HTR-8/SVneo (cell line): ENCODE measurements around the gene ZC3H18.

Experiments used
- DNase-seq: peaks from one replicate; pipeline ENCODE4 v3.0.0; 2011; ENCODE audit warnings: low spot score, mixed read lengths; ENCODE audit not compliant: insufficient read length
- FAIRE-seq: peaks from 2 replicates; lab custom pipeline; 2011; peaks lifted over from hg19 to GRCh38; lab: Jason Lieb, UNC

Gene ZC3H18

DNA sequence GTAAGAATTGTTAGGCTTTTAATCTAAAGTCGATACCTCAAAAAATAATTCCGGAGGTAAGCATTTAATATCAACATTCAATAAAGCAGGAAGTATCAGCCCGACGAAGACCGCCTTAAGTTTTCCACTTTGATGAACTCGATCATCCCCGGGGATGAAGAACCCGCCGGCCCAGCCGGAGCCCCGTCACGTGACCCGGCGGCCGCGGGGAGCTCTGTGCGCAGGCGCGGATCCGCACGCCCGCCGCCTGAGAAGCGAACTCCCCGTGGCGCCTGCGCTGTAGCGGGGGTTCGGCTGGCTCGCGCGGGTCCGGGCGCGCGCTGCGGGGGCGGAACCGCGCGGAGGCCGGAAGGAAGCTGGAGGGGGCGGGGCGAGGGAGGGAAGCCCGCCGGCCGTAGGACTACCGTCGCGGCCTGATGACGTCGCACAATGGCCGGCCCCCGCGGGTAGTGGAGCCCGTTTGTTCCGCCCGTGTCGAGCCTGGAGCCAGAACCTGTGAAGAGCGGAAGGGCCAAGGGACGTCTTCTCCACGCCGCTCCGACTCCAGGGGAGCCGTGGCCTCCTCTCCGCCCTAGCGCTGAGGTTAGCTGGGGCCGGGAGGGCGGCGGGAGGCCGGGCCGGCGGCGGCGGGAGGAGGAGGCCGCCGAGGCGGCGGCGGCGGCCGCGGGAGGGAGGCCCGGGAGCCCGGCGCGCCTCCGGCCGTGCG lies at the start of gene ZC3H18:
Gene ZC3H18 (plus strand): TSS at position 419 of the 706 bp plus-strand sequence. CDS start 6,721 bp downstream, outside the sequence.
- peak; percentile 98 for FAIRE-seq
- peak; percentile 100 for DNase-seq

DNA sequence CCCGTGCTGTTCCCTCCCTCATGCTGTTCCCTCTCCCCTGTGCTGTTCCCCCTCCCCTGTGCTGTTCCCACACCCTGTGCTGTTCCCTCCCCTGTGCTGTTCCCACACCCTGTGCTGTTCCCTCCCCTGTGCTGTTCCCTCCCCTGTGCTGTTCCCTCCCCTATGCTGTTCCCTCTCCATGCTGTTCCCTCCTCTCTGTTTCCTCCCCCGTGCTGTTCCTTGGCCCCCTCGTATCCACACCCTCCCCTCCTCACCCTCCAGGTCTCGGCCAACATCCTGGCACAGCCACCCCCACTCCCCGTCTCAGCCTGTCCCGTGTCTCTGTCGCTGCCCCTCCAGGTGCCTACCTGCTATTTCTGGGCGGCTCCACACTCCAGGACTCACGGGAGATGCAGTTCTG lies 48.5 kb upstream of the ZC3H18 start:
- no peak for DNase-seq
- peak; percentile 23 for FAIRE-seq

DNA sequence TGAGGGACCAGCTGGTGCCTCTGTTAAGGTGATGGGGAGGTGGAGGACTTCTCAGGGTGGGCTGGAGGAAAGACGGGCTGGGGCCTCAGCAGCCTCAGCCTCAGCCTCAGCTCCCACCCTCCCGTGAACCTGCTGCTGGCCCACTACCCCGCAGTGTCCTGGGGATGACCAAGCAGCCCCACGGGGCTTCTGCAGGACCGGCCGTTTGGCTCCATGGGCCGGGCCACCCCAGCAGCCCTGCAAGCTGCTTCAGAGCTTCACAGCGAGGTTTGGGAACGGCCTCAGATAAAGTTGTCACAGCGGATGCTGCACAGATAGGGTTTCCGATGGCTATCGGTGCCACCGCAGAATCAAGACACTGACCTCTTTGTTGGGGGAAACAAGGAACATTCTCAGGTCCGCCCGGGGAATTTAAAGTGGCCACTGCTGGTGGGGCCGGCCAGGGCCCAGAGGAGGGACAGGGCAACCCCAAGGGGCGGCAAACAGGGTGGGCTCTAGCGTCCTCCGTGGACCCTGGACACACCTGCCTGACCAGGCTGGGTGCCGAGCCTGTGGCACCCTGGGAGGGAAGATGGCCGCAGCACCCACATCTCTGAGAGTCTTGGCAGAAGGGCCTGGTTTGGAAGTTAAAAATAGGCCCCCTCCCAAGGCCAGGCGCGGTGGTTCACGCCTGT lies 47.8 kb upstream of the ZC3H18 start:
- DNase-seq (no peak), FAIRE-seq (no peak)

DNA sequence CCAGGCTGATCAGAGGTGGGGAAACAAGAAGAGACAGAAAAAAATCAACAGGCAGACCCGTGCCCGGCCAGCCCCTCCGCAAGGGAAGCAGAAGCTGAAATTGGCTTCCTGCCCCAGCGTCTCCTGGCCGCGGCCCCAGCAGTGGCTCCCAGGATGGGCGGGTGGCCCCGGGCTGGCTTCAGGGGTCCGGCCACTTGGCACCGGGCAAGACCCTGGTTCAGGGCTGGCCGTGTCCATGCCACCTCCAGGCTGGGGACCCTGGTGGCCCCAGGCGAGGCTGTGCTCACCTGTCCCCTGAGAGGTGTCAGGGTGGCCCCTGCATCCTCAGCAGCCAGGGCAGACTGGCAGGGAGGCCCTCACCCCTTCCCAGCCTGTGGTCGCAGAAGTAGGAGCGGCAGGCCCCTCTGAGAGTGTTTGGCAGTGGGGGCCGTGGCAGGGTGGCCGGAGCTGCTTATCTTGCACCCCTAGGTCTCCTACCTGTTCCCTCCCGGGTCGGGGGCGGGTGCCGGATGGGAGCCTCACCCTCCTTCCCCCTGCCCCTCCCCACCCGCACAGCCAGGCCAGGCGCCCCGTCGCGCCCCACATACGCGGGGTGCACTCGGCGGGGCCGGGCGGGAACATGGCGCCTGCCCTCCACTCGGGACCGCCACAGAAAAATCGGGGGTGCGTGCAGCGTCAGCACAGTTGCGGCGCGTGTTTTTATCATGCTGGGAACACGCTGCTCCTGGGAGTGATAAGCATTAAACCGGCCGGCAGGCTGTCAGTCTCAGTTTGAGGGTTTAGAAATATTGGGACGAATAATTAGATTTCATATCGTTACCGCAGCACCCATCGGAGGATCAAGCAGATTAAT lies 46.7 kb upstream of the ZC3H18 start:
- DNase-seq (no peak), FAIRE-seq (no peak)

DNA sequence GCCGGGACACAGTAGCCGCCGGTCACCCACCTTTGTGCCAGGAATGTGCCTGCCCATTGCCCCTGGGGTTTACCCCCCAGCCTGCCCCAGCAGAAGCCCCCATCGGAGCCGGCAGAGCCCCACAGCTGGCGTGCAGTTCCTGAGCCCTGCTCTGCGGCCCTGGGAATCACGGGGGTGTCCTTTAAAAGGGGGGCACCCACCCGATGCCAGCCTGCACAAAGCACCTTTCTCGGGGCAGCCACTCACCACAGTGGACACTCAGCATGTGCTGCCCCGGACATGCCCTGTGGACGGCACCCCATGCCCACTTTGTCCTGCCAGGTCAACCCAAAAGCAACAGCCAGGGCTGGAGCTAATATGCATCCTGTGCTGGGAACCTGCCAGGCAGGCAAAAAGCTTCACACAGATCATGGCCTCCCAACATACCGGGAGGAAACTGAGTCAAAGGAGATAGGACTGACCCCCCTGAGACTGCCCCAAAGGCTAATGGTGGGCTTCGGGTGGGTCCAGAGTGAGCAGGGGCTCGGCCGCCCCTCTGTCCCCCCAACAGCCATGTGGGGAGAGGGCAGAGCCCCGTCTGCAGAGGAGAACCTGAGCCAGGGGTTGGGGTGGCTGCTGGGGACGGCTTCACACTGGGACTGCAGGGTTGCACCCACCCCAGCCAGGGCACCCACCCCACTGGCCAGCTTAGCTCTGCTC lies 45.8 kb upstream of the ZC3H18 start:
- DNase-seq (no peak), FAIRE-seq (no peak)

DNA sequence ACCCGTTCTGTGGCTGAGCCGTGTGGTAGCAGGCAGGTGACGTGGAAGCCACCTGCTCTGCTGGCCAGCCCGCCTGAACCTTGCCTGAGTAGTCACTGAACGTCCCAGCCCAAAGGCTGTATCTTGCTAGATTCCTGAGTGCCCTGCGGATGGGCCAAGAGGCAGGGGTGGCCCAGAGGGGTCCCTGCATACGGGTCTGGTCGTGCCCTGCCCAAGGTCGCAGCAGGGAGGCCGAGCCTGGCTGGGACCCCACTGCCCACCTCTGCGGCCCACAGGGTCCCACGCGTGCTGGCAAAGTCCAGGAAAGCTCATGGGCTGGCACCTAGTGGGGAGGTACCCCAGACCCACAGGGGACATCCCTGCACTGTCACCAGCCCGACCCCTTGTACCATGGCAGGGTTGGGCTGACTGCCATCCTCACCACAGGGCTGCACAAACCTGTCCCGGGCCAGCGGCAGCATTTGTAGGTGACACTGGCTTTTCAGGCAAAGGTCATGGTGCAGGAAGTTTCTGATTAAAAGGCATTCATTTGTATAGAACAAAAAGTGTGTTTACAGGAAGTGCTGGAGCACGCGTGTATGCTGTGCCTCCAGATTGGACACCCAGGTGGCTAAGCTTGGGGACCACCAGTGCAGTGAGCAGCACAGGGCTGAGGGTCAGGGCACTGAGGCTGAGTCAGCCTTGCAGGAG lies 45.1 kb upstream of the ZC3H18 start:
- FAIRE-seq (no peak), DNase-seq (no peak)

DNA sequence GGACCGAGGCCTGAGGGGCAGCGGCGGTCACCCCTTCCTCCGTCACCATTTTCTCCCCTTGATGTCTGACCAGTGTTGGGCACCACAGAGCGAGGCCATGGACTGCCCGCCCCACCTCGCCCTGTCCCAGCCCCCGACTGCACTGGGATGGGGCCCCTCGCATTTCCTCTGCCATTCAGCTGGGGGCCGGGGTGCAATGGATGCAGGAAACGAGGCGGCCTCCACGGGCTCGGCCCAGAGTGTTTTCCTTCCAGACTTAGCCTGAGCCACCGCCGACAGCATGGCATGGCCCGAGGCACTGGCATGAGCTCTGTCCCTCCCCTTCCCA lies 44.6 kb upstream of the ZC3H18 start:
- FAIRE-seq (no peak), DNase-seq (no peak)

DNA sequence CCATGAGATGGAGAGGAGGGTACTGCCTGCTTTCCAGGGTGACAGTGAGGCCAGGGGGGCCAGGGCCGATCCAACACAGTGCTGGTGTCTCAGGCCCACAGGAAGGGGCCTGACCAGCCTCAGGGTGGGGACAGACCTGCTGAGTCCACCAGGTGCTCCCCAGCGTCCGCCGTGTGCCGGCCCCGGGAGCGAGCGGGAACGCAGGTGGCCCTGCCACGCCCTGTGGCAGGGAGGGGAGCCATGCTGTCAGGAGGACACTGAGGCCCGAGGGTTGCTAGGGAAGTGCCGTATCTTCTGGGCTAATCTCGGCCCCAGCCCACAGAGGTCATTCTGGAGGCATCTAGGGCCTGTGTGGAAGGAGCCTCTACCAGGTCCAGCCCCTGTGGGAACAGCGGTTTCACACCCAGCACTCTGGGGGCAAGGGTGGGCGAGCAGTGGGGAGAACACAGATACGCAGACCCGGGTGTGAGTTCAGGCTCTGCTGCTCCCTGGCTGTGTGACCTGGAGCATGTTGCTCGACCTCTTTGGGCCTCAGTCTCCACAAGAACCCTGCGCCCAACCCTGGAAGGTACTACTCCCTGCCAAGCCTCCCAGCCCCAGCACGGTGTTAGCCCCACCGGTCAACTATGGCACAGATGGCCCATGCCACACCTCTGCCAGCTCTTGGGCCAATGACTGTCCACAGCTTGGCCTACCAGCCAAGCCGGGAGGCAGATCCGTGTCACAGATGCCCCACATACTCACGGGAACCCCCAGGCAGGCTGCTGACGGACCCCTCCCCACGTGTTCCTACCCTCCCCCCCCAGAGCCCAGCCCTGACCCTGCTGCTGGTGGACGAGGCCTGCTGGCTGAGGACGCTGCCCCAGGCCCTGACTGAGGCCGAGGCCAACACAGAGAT lies 43.9 kb upstream of the ZC3H18 start:
- DNase-seq: no peak

DNA sequence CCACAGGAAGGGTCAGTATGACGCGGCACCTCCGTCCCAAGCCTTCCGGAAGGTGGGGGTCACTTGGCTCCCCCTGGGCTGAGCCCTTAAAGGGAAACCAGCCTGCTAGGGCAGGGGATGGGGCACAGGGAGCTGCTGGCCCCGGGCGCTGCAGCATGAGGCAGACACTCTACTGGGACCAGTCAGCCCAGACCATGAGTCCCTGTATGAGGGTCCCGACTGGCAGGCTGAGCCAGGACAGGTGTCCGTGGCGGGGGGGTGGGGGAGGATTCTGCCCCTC lies 43.4 kb upstream of the ZC3H18 start:
- FAIRE-seq: no peak

More for the DNA sequence above, 43.9 kb upstream of the ZC3H18 start:
- FAIRE-seq: no peak

DNA sequence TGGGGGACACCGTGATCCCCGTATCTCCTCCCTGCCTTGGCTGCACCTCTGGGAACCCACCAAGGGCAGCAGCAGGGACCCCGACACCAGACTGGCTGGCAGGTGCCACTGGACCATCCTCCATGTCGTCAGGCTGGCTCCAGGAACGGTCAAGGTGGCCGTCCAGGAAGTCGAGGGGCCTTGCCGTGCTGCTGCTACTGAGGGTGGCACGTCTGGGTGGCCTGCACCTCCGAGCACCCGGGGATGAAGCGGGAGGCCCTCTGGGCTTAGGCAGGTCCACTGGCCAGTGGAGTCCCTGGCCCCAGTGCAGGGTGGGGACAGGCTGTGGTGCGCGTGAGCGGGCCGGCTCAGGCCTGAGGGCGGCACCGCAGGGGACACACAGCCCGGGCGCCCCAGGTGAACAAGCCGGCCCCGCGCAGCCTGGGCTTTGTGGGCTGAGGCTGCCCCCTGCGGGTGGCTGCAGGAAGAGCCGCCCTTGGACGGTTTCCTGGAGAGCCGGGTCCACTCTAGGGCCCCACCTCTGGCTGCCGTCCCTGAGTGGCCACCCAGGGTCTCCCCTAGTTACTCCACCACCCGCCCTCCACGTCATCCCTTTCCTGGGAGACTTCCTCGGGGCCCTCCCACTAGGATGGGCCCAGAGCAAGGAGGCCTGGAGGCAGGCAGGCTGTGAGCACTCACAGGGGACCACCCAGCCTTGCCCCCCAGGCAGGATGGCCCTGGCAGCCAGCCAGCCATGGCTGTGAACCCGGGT lies 42.8 kb upstream of the ZC3H18 start:
- DNase-seq: no peak
- FAIRE-seq: peak; percentile 20

More for the DNA sequence above, 43.4 kb upstream of the ZC3H18 start:
- DNase-seq: no peak

DNA sequence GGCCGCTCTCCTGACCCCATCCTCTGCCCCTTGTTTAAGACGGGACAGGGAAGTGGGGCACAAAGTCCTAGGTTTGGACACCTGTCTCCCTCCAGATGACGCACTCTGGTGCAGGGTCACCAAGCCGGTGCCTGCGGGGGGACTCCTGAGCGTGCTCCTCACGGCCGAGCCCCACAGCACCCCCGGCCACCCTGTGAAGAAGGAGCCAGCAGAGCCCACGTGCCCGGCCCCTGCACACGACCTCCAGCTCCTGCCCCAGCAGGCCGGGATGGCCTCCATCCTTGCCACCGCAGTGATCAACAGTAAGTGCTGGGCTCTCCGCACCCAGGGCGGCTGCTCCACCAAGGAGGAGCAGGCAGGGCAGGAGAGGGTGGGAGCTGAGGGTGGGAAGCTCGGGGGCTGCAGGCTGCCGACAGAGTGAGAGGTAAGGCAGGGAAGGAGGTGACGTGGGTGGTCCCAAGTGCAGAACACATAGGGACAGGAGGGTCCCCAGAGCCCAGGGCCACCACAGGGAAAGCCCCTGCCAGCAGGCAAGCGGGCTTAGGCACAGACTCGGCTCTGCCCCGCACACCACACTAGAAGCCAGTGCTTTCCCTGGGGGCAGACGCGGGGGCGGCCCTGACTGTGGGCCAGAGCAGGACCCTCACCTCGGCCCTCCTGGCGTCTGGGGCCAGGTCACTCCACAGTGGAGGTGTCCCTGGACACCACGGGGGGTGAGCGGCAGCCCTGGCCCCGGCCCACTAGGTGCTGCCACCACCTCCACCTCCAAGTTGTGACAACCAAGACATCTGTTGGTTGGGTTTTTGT lies 42.1 kb upstream of the ZC3H18 start:
- FAIRE-seq (no peak), DNase-seq (no peak)

DNA sequence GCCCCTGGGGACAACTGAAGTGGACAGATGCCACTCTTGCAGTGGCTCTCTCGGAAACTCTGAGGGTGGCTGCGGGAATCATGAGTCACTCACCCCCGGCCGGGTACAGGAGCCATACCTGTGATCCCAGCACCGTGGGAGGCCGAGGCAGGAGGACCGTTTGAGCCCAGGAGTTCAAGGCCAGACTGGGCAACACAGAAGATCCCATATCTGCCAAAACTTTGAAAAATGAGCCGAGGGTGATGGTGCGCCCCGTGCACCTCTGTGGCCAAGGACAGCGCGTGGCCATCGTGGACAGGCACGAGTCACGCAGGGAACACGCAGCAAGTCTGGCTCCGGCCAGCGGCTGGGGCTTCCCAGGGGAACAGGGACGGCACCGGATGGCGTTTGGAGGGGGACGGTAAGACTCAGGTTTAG lies 41.3 kb upstream of the ZC3H18 start:
- no peak for FAIRE-seq
- DNase-seq: no peak

DNA sequence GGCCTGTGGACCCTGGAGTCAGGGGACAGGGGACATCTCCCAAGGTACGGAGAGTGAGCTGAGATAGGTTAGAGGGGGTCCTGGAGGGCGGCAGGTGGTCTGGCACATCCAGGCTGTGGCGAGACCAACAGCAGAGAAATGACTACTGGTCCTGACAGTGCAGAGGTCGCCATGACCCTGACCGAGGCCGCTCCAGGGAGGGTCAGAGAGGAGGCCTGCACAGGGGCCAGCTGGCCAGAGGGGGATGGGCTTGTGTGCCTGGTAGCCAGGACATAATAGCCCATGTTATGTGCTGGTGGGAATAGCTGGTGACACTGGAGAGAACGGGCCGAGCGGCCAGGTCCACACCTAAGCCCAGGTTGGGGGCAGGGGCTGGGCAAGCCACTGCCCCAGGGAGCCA lies 40.6 kb upstream of the ZC3H18 start:
- FAIRE-seq (no peak), DNase-seq (no peak)

DNA sequence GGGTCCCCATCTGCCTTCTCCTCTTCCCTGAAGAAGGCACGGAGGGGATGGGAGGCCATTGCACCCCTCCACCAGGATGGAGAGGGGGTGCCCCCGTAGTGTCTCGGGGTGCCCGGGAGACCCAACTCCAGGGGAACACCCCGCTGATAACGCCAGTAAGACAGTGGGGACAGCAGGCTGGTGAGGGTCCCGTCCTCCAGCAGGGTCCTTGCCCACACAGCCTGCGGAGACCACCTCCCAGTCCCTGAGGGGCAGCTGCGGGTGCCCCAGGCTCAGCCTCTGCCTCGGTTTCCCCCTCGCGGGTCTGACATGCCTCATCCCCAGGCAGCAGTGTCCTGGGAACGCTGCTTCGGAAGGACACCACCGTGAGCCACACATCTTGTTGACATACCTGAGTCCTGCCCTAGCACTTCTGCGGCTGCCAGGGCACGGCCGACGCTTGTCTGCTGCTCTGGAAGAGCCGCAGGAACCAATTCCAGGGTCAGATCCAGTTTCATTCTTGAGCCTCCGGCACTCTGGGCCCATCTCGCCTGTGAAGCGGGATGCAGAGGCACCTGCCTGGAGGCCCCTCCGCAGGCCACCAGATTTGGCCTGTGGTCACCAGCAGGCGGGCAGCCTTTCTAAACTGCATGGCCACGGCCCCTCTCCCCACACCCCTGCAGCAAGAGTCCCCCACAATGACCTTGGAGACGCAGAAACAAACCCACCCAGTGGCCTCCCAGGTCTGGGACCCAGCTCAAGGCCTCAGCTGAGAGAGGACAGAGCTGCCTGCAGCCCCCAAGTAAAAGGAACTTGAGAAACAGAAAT lies 39.9 kb upstream of the ZC3H18 start:
- FAIRE-seq (no peak), DNase-seq (no peak)

DNA sequence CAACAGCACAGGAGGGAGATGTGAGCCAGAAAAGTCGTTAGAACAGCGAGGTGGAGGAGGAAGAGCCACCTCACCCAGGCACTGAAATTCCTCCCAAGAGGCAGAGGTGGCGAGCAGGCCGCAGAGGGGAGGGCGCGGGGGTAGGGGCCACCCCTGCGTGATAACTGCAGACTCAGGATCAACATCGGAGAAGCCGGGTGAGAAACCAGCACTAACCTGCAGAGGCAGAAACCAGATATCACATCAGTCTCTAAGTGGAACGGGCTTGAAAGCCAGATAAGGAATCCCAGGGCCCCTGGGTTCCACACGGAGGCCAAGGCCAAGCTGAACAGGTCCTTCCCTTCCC lies 39.4 kb upstream of the ZC3H18 start:
- no peak for DNase-seq
- FAIRE-seq: no peak

DNA sequence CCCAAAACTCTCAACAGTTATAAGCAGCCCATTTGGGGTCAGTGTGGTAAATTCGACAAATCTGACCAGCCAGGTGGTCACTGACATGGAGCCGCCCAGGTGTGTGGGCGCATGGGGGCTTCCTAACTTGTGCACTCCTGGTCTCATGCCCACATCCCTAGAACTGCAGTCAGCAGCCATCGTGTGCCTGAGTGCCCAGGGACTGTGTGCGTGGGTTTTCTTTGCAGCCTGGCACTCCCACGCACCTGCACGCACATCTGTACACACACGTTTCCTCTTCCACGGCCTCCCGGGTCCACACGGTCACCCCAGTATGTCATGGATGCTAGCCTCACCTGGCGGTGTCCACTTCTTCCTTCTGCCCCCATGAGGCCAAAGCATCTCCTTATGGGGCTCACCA lies 38.9 kb upstream of the ZC3H18 start:
- FAIRE-seq (no peak), DNase-seq (no peak)

DNA sequence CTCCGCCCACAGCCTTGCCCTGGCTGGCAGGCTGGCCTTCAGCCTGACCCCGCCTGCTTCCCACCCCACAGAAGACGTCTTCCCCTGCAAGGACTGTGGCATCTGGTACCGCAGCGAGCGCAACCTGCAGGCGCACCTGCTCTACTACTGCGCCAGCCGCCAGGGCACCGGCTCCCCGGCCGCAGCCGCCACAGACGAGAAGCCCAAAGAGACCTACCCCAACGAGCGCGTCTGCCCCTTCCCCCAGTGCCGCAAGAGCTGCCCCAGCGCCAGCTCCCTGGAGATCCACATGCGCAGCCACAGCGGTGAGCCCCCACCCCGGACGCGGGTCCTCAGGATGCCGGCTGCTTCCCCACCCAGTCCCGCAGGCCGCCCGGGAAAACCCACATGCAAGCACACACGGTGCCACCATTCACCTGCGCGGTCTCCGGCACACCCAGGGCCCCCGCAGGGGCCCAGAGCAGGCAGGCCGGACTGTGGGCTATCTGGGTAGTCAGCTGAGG lies 38.2 kb upstream of the ZC3H18 start:
- FAIRE-seq (no peak), DNase-seq (no peak)
